GM12872 (cell line): ENCODE data around the gene GMFB.

Source experiments
- CTCF ChIP-seq: IDR thresholded peaks from 3 replicates; pipeline ENCODE4 v1.5.1; 2011; ENCODE audit warnings: low read depth, mild to moderate bottlenecking, low read length, moderate library complexity; ENCODE audit not compliant: insufficient read depth

Gene GMFB

GRCh38 chr14:54444681-54445080 is 44.1 kb downstream of the GMFB start:
- TF ChIP-seq CTCF, result no peak

GRCh38 chr14:54443981-54444380 is 44.8 kb downstream of the GMFB start:
- TF ChIP-seq CTCF, result no peak

GRCh38 chr14:54440873-54441868 is 47.6 kb downstream of the GMFB start, which contains the start of gene CNIH1:
Gene CNIH1, minus strand, starts transcription at chr14:54441374. Its CDS starts 47 bp downstream, at chr14:54441327.
- peak; percentile 87 for TF ChIP-seq CTCF

- no peak for TF ChIP-seq CTCF
These were observed 48.3 kb downstream of the GMFB start for GRCh38 chr14:54440476-54440872.

GRCh38 chr14:54440037-54440436 is 48.7 kb downstream of the GMFB start:
- TF ChIP-seq CTCF, result no peak

- no peak for TF ChIP-seq CTCF
These were observed 50.1 kb downstream of the GMFB start for GRCh38 chr14:54438703-54439102.

GRCh38 chr14:54435500-54435981 is 53.2 kb downstream of the GMFB start:
- TF ChIP-seq CTCF, result no peak
